HG02571 (cell line): ENCODE results near the gene PRPF40B.
"Not testable (repeated sequence)": the region's sequence is repeated elsewhere in the genome, so short reads cannot be mapped to it uniquely, and the experiment has no call there.

Source experiments
- ATAC-seq: cut with Tn5 transposase; IDR thresholded peaks from one replicate; pipeline ENCODE4 v1.9.1; 2021; ENCODE audit warnings: mild to moderate bottlenecking, moderate library complexity; ENCODE audit not compliant: unreplicated experiment

PRPF40B gene

DNA sequence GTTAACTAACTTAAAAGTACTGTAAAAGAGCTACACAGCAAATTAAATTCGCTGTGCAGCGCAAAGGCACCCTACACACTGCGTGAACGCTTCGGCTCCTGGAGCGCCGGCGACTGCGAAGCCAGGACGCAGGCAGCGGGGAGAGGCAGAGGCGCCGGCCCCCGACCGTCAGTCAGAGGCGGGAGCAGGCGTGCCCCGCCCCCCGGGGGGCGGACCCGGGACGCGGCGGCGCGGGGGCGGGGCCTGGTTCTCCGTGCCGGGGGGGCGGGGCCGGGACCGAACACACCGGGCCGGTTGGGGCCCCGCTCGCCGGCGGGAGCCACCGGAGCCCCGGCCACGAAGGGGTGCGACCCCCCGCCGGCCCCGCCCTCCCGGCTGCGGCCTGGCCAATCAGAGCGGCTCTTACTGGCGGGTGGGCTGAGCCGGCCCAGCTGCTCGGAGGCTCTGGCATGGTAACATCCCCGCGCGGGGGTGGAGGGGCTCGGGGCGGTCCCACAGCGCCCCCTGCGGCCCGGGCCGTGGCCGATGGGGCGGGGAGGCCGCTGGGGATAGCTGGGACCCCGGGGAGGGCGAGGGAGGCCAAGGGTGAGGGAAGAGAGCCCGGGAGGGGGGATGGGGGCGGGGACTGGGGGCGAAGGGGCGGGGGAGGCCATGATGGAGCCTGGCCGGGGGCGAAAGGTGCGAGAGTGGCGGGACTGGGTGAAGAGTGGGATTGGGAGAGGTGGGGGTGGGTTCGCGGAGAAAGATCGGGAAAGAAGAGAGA is at the start of gene PRPF40B:
Gene PRPF40B (plus strand): TSS at position 420 of the 763 bp plus-strand sequence. CDS start 30 bp downstream, at position 450.
- ATAC-seq = peak; percentile 64

DNA sequence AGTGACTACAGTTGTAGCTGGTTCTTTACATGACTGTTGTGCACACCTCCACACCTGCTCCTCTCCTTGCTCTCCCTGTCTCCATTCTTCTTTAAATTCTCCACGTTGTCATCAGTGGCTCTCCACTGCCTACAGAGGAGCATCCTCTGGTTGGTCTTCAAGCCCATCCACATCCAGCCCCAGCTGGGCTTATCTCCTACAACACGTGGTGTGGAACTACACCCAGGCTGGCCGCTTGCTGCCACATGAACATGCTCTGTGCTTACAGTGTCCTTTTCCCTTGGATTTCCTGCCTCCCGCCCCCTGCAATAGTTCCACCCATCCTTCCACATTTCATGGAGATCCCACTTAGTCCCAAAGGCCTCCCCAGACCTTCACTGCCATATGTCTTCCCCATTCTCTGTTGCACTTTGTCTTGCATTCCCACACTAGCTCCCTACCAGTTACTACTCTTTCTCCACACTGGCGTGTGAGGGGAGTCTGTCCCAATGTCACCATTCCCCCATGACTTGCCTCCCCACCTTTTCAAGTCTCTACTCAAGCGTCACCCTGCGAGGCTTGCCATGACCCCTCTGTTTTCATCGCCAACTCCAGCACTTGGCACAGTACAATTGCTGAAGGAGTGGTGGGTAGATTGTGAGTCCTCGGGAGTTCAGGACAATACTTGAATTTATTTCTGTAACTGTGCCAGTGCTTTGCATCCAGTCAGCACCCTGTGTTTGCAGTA is 45.6 kb upstream of the PRPF40B start:
- no peak for ATAC-seq

DNA sequence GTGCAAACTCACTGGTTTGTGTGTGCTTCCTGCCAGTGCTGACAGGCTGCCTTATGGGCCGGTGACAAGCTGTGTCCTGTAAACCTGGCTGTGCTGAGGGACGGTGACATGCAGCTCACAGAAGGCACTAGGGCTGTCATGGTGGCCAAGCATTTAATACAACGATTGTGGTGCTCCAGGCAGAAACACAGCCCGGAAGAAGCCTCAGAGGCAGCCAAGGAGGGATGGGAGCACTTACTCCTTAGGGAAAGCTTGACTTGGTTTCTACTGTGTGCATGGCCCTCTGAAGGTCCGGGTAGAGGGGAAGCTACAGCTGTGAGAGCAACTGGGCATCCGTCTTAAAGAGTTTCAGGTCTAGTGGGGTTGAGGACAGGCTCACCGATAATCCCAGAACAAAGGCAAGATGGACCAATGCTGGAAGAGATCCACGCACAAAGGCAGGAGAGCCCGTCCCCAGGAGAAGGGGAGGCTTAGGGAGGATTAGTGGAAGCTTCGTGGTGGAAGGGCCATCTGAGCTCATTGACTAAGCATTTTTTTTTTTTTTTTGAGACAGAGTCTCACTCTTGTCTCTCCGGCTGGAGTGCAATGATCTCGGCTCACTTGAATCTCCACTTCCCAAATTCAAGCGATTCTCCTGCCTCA is 44.8 kb upstream of the PRPF40B start:
- no peak for ATAC-seq

DNA sequence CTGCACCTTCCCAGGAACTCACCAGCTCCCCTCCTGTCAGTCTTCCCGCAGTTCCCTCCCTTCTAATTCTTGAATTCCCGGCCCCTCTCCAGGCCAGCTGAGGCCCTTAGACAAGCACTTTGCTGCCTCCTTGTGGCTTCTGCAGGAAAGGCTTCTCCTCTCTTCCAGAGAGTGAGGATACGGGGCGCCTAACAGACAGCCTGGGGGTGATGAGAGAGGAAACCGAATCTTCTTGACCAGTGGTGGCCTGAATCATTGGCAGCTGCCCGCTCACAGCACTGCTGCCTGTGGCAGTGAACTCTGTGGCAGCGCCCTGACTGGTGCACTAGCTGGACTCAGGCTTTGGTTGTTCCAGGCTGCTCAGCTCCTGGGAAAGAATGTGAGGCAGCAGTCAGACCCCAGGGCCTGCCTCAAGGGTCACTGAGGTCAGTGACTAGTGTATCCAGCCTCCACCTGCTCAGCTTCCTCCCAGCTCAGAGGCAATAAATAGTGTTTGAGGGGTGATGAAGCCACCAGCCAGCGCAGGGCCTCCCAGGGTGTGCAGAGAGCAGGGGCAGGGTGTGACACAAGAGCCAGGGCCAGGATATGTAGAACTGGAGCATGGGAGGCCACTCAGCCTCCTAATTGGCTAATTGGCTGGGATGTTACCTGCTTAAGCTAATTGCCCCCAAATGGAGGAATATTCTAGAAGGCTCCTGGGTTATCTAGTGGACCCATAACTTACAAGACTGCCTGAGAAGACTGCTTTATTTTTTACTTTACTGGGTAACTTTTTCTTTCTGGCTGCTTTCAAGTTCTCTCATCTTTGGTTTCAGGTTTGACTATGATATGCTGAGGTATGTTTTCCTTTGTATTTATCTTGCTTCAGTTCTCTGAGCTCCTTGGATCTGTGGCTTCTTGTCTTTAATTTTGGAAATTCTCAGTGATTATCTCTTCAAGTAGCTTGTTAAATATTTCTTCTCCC is 42.5 kb upstream of the PRPF40B start:
- no peak for ATAC-seq

DNA sequence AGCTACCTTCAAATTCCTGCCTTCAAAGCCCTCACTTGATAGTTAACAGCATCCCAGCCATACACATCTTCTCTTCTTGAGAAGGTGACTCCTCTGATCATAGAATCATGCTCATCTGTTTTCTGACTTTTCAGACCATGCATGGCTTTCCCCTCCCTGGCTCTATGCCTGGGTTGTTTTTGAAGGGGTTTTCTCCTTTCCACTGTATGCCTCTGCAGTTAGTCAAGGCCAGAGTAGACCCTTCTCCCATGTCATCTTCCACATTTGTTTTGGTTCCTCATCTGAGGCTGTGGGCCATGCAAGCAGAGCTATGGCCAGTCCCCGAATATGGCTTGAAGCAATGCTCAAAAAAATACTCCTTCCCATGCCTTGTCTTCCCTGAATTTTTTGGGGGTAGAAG is 41.2 kb upstream of the PRPF40B start:
- no peak for ATAC-seq

DNA sequence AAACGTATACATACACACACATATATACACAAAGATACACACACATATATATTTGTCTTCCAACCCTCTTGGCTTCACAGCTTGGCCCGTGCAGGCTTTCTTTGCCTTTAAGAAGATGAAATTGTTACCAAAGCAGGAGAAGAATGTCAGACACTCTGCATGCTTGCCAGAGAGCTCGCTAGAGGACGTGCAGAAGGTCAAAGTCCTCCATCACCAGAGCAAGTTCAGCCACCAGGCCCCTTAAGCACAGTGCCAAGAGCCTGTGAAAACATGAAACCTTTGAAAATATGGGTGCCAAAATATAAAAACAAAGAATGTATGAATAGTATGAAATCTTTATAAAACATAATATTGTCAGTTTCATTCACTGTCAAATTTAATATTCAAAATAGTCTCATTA is 40.5 kb upstream of the PRPF40B start:
- ATAC-seq = no peak

DNA sequence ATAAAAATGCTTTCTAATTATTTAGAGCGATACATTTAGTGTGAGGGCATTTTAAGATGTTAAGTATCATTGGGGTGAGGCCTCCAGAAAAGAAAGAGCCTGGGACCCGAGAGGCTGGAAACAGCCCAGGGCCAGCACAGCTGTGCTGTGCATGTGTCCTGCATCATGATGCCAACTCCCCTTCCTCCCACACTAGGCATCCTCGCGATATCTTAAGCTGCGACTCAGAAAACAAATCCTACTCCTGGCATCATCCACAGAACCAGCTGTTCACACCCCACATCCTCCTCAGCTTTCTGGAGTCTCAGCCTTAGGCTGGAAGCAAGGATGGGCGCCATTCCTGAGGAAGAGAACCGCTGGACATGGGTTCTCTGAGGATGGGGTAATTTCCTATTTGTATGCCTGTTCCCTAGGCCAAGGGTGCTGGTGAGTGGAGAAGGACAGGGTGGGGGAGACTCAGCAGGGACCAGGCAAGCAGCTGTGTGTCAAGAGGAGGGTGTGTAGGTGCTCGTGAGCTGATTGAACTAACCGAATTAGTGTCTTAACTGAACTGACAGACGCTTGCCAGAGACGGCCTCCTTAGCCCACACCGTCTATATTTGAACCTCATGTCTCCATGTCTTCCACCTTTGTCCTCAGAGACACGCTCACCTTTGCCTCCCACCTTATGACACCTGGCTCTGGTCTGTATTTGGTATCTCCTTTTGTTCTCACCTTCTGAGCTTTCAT is 39.8 kb upstream of the PRPF40B start:
- ATAC-seq = no peak

DNA sequence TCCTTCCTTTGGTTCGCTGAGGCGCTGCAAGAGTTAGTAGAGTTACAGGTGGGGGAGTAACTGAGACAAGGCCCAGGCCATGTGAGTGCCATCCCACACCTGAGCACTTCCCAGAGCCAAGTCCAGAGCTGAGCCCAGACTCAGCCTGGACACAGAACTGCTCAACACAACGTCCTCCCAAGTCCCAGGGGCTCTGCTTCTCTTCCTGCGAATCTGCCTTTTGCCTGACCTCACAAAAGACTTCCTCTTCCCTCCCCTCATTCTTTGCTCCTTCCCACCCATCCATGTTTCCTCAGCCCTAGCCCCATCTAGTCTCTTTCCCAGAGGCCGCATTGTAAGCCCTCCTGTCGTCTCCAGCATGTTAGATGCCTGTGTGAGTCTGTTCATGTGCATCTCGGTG is 38.8 kb upstream of the PRPF40B start:
- ATAC-seq = no peak

DNA sequence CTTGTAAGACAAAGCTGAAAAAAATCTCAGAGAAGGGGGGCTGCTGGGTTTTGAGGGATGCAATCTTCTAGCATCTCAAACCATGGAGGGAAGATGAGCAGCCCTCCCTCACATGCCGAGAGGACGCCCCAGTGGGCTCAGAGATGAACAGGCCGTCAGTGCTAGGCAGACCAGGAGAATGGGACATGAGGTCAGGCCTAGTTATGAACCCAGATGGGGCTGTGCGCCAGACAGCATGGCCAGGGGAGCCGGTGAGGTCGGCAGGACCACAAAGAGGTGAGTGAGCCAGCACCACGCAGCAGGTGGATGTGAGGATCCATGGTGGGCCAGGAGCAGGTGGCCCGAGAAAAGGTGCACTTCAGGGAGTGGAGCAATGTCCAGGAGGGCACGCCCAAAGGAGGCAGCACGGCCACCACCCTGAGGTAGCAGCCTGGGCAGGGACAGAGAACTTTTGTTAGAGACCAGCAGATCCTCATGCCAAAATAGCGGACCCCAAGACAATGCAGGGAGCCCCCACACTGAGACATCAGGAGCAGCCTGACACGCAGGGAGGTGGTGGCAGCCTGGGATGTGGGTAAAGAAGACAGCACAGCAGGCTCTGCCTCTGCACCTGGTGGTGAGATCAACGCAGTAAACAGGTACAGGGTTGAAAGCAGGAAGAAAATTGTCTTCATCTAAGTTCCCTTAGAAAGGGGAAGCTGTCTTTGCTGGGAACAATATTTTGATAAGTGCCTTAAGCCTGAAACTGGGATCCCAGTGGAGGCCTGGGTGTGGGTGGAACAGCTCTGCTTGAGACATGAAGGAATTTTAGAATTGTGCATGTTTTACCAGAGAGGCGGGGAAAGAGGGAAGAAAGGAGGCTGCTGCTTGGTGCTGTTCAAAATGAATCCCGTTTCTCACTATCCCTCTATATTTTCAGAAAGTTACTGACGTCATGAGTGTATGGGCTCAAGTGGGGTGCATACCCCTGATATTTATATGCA is 37.6 kb upstream of the PRPF40B start:
- no peak for ATAC-seq

DNA sequence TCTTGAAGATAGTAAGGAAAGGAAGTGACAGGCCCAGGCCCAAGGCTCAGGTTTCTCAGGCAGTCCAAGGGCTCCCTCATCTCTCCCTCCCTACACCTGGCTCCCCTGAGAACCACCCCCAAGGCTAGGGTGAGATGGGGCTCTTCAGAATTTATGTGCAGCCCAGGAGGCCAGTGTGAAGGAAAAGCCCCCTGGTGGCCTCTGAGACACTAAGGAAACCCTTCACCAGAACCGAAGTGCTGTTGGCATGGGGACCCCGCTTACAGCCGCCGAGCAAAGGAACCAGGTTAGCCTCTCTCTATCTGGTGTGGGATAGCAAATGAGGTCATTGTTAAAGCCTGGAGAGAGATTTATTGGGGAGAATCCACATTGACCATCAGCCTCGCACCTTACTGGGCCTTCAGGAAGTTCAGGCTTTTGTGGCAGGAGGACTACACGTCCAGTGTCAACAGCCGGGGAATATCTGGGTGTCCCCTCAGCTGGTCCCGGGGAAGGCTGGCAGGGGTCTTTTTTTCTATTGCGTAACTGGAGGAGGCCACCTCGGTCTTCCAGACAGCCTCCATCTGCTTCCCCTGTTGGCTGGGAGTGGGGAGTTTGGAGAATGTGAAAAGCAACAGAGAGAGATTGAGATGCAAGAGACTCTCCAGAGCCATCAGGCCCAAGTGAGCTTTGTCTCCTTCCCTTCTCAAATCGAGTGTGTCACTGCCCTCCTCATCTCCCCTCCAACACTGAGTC is 36.0 kb upstream of the PRPF40B start:
- ATAC-seq = no peak

DNA sequence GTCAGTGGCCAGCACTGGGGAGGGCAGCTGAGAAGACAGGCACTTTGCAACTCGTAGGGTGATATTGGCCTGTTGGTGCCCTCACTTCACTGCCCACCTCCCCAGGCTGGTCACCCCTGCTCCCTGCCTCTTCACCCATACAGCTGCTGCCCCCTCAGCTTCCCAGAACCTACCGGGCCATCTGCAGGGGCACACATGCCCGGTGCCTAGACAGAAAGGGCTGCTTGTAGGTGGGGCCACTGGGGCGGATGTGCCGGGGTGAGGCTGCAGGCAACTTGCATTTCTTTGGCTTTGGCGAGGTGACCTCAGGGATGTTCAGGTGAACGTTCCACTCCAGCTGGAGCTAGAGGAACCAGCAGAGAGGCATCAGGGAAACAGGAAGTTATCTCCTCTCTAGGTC is 35.1 kb upstream of the PRPF40B start:
- ATAC-seq = no peak

DNA sequence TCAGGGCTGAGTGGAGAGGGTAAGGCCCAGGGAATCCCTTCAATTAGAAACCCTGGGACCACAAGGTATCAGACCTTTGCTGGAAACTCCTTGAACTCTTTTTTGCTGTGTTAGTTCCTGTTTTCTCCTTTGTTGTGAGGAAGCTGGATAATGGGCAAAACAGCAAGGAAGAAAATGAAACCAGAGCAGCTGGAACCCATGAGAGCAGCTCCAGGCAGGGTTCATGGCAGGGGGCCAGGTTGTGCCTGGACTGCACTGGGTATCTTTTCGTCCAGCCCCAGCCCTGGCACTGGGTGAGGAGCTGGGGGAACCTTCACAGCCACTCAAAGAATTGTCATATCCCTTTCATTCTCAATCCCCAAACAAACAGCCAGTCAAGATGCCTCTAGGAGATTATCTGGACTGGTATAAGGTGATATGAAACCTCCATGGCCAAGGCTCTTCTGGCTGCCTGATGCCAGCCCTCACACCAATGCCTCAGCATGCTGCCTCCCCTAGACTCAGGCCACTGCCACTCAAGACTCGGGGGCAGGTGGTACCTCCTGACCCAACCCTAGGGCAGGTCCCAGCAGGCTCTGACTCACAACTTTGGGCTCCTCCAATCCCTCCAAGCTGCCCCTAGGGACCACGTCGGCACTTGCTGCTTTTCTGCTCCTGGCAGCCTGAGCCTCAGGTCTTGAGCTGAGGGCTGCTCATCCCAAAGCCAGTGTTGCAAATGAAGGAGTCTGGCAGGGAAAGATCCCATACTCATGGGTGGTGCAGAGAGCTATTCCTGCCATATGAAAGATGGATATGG is 34.4 kb upstream of the PRPF40B start:
- no peak for ATAC-seq

DNA sequence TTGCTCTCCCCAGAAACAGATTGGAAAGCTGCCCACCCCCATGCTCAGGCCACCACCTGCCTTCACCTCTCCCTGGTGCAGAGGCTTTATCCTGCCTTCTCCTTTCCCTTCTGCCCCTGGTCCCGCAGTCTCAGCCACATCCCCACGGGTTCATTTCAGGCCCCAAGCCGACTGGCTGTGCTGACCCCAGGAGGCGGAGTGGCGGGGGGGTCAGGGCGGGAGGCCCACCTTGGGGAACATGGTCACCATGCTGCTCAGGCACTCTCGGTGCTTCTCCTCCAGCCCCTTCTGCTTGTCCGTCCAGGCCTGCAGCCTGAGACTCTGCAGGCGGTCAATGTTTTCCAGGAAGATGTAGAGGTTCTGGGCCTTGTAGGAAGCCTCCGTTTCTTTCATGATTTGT is 24.8 kb upstream of the PRPF40B start:
- no peak for ATAC-seq

DNA sequence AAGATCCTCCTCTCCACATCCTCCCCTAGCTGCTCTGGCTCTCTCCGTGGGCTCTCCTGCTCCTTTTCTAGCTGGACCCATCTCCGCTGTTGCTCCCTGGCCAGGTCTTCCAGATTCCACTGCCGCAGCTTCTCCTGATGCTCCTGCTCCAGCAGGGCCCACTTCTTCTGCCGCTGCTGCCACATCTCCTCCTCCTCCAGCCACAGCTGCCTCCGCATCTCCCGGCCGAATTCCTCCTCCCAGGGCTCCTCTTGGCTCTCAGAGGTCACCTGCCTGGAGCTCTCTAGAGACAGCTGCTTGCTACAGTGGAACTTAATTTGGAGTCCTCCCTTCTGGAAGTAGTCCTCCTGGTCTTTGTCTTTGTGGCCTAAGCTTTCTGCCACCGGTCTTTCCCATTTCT is 23.4 kb upstream of the PRPF40B start:
- ATAC-seq = no peak

DNA sequence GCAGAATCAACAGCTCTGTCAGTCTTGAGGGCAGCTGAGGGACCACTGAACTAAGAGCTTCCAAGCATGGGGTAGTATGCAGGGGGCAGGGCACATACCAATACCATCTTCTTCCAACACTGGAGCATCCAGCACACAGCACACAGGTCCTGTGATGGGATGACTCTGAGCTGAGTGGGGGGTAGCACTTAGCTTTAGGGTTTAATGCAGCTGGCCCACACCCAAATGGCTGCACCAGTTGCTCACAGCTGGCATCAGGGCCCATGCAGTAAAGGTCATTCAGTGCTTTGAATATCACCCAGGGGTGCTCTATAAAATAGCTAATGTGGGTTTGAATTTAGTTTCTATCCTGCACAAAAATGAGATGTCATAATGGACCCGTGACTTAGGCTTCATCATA is 19.6 kb upstream of the PRPF40B start:
- no peak for ATAC-seq

DNA sequence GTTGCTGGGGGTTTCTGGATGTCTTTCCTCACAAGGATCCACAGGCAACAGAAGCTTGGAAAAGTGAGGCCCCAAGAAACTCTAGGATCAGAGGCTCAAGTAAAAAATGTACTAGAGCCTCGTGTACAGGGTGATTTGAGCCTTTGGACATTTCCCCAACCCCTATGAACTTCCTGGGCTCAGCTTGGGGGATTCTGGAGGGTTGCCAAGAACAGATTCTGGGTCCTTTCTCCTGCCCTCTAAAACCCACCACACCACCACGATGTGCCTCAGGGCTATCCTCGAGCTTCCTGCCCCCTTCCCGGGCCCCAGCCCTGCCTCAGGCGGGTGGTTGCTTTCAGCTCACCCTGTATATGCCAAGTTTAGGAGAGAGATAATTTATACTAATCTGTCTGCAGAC is 18.5 kb upstream of the PRPF40B start:
- no peak for ATAC-seq

DNA sequence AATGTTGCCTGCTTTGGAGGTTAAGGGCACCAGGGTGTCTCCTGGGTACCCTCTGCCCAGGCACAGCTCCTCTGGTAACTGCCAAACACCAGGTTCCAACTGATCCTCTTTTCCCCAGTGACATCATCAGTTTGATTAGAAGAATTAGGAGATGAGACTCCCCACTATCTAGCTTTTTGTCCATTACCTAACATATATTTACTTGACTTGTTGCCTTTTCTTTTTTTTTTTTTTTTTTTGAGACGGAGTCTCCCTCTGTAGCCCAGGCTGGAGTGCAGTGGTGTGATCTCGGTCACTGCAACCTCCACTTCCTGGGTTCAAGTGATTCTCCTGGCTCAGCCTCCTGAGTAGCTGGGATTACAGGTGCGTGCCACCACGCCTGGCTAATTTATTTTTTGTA is 17.8 kb upstream of the PRPF40B start, which contains the start of gene FAM186B:
Gene FAM186B (minus strand): TSS at position 101 of the 400 bp plus-strand sequence. CDS start 162 bp downstream, outside the sequence.
- ATAC-seq = not testable (repeated sequence)
